ENCODE data around the gene IVL.

Gene IVL, protein sequence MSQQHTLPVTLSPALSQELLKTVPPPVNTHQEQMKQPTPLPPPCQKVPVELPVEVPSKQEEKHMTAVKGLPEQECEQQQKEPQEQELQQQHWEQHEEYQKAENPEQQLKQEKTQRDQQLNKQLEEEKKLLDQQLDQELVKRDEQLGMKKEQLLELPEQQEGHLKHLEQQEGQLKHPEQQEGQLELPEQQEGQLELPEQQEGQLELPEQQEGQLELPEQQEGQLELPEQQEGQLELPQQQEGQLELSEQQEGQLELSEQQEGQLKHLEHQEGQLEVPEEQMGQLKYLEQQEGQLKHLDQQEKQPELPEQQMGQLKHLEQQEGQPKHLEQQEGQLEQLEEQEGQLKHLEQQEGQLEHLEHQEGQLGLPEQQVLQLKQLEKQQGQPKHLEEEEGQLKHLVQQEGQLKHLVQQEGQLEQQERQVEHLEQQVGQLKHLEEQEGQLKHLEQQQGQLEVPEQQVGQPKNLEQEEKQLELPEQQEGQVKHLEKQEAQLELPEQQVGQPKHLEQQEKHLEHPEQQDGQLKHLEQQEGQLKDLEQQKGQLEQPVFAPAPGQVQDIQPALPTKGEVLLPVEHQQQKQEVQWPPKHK

GRCh38 chr1:152907686-152908601 is at the start of gene IVL:
TSS of gene IVL (plus strand) at chr1:152908546. CDS start at chr1:152909798, 1,252 bp downstream.
- no peak for DNase-seq

- no peak for DNase-seq
These were observed 48.6 kb upstream of the IVL start, which contains the start of gene LCE7A for GRCh38 chr1:152859696-152860095. TSS of gene LCE7A (plus strand) at chr1:152859996. CDS start at chr1:152860698, 702 bp downstream.

DNA sequence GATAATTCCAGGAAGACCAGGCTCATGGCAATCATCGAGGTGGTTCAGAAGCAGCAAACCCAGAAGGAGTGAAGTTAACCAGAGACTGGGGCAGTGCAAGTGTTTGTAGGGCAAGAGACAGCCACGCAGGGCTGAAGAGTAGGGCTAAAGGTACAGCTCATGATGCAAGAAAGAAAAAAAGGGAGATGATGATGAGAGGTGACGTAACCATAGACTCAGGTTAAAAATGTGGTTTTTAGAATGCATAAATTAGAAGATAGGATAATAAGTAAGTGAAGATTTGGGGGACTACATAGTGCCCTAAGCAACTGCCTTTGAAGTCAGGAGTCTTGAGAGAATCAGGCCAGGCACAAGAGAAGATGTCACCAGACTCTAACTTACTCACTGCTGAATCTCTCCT is 48.2 kb upstream of the IVL start:
- no peak for DNase-seq

DNA sequence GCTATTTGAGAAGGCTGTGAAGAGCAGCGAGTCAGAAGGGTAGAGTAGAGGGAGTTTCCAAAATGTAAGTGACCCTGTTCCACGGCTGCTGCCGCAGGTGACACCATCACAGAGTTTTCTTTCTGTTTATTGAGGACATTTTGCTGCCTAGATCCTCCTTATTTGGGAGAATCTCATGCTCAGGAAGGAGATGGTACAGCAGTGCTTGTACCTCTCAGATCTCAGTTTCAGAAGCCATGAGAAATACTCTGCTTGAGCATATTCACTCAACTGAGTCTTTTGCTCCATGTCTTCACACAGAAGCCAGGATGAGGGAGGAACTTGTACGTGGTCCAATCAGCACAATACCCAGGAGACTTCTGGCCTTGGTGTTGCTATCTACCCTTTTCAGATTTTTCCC is 47.0 kb upstream of the IVL start:
- no peak for DNase-seq

DNA sequence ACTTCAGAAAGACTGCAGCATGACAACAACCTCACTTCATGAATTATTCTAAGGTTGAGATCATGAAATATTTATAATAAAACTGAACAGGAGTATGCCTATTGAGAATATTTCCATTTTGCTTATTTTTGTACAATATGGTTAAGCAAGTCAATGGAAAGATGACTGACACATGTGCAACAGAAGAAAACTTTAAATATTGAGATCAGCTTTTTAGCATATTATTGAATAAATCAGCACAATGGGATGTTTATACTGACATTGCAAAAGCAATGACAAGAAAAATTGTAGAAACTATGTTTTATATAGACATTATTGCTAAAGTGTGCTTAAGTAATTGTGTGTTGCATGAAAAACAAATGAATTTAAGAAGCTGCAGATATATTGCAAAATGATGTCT is 43.9 kb upstream of the IVL start:
- DNase-seq: no peak

DNA sequence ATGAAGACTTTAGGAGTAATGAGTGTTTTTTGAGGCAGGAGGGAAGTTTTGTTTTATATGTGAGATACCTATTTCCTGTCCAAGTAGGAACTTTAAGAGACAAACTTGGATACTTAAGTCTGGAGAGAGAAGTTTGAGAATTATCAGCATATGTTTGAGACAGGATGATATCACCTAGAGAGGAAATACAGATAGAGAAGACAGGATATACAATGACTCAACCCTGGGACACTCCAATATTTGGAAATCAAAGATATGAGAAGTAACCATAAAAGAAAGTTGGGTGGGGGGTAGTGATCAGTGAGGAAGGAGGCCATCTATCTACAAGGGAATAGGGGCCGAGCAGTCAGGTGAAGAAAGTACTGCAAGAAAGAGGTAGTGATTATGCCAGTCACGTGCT is 42.0 kb upstream of the IVL start:
- no peak for DNase-seq

GRCh38 chr1:152869808-152870419 is 38.4 kb upstream of the IVL start:
- DNase-seq: no peak

GRCh38 chr1:152870831-152871730 is 37.3 kb upstream of the IVL start:
- DNase-seq: no peak

- no peak for DNase-seq
These were observed 36.6 kb upstream of the IVL start for GRCh38 chr1:152871731-152872126.

DNA sequence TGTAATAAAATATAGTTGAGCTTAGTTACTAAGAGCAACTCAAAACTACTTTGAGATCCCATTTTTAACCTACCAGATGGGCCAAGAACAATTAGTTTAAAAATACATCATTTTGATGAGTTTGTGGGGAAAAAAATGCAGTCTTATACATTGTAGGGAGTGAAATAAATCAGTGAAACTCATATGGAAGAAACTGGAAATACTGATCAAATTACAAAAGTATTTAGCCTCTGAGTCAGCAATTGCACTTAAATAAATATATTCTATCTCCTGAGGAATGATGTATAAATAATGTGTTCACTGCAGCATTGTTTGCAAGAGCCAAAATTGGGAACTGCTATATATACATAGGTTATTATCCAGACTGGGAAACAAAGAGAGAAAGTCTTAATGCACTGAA is 34.9 kb upstream of the IVL start:
- no peak for DNase-seq

- no peak for DNase-seq
These were observed 31.5 kb upstream of the IVL start for GRCh38 chr1:152876827-152877226.

DNA sequence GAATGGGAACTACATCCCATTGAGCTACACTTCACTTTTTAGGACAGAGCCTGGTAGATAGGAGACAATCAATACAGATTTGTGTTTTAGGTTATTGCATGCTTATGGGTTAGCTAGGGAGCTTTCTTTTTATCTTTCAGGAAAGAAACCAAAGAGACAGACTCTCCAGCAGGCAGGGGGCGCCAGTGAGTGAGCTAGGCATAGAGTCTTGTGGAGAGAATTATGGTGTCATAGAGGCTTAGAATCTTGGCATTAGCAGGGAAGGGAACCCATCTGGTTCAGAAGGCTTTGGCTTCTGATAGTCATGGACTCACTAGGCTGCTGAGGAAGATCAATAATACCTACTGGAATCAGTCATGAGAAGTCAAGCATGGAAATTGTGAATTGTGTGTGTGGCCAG is 30.3 kb upstream of the IVL start, which contains the start of gene SMCP:
Gene SMCP, plus strand, starts transcription at position 281 of the 400 bp plus-strand sequence. CDS start 6,101 bp downstream, outside the sequence.
- DNase-seq: no peak

- DNase-seq: no peak
These were observed 28.7 kb upstream of the IVL start for GRCh38 chr1:152879559-152880198.

- no peak for DNase-seq
These were observed 28.0 kb upstream of the IVL start for GRCh38 chr1:152880316-152880715.

GRCh38 chr1:152880907-152881306 is 27.4 kb upstream of the IVL start:
- no peak for DNase-seq

DNA sequence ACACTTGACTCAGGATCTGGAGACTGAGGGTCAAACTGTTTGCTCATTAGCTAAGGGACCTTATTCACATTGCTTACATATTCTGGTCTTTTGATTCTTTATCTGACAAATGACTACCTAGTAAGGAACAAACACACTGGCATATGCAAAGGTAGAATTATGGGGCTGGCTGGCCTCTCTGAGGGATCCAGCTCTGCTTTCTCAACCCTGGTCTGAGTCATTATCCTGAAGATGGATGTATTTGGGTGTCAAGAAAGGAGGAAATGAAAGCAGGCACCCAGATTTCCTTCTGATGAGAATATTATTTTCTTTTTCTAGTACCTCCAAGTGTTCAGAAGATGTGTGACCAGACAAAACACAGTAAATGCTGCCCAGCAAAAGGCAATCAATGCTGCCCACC is 24.3 kb upstream of the IVL start:
- DNase-seq: no peak

DNA sequence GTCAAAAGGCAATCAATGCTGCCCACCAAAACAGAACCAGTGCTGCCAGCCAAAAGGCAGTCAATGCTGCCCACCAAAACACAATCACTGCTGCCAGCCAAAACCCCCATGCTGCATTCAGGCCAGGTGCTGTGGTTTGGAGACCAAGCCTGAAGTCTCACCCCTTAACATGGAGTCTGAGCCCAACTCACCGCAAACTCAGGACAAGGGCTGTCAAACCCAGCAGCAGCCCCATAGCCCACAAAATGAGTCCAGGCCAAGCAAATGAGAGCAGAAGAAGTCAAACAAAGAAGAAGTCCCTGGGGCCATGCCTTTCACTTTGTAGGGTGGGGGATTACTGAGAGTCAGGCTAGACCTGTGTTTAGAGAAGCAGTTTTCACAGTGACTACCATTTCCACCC is 23.8 kb upstream of the IVL start:
- DNase-seq: no peak

GRCh38 chr1:152884966-152885624 is 23.3 kb upstream of the IVL start:
- DNase-seq: no peak

GRCh38 chr1:152886085-152886484 is 22.3 kb upstream of the IVL start:
- DNase-seq: no peak

- no peak for DNase-seq
These were observed 21.5 kb upstream of the IVL start for GRCh38 chr1:152886758-152887409.
